B cell (primary cell): ENCODE data around the gene ARL6IP5.

Experiments used
- EZH2 ChIP-seq: IDR thresholded peaks from 2 replicates; pipeline ENCODE4 v1.6.1; 2012; ENCODE audit warnings: borderline replicate concordance, low read depth, mild to moderate bottlenecking, moderate library complexity, low read length; ENCODE audit not compliant: insufficient read depth, poor library complexity, severe bottlenecking
- TF ChIP-seq, protein P1 (sequence below): fragments of 200-600 bp; IDR thresholded peaks from one replicate; pipeline ENCODE4 v1.8.0; 2022; ENCODE audit warnings: antibody characterized with exemption, mild to moderate bottlenecking

- TF ChIP-seq, protein P1, sequence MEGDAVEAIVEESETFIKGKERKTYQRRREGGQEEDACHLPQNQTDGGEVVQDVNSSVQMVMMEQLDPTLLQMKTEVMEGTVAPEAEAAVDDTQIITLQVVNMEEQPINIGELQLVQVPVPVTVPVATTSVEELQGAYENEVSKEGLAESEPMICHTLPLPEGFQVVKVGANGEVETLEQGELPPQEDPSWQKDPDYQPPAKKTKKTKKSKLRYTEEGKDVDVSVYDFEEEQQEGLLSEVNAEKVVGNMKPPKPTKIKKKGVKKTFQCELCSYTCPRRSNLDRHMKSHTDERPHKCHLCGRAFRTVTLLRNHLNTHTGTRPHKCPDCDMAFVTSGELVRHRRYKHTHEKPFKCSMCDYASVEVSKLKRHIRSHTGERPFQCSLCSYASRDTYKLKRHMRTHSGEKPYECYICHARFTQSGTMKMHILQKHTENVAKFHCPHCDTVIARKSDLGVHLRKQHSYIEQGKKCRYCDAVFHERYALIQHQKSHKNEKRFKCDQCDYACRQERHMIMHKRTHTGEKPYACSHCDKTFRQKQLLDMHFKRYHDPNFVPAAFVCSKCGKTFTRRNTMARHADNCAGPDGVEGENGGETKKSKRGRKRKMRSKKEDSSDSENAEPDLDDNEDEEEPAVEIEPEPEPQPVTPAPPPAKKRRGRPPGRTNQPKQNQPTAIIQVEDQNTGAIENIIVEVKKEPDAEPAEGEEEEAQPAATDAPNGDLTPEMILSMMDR = no peak
- no peak for TF ChIP-seq EZH2
These were observed 31.4 kb downstream of the ARL6IP5 start for GRCh38 chr3:69116162-69116561.
